Right hindlimb (tissue), 1 donor: ENCODE results near the gene NPBWR2.
A peak's percentile ranks its signal among the peaks of the same experiment; 100 is the strongest.

ENCODE experiments used
- DNase-seq: peaks from one replicate; pipeline ENCODE4 v3.0.0-alpha.2; 2018

NPBWR2 gene

DNA sequence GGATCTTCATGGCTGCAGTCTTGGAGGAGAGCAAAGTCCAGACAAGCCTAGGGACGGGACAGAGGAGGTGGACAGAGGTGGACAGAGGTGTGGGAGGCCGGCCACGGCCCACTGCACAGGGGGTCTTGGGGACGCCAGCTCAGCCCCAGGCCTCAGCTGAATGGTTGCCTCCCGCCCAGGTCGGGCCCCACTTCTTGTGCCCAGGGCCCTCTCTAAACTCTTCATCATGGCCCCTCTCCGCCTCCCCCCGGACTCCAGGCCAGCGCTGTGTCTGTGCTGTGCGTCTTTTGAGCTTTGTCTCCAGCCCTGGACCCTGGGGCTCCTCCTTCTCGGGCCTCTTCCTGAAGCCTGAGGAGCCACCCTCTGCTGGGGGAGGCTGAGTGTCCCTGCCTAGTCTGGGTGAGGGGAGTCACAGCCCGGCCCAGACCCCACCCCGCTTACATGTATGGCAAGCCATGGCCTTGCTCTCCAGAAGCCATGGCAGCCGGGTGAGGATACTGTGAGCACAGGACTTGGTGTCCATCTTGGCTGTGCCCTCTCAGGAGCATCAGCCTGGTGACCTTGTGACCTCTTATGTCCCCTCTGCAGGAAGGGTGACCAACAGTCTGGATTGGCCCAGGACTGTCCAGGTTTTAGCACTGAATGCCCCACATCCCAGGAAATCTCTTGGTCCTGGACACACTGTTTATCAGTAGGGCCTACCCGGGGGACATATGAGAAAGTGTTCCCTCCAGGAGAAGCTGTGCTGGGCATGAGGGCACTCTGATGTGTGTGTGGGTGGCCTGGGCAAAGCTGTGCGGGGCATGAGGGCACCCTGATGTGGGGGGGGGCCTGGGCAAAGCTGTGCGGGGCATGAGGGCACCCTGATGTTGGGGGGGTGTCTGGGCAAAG is 9.4 kb upstream of the NPBWR2 start:
- DNase-seq, result peak; percentile 10

GRCh38 chr20:64116016-64116415 is 8.7 kb upstream of the NPBWR2 start:
- DNase-seq, result peak; percentile 18

GRCh38 chr20:64115171-64115911 is 8.0 kb upstream of the NPBWR2 start:
- DNase-seq, result peak; percentile 12

GRCh38 chr20:64114356-64114971 is 7.1 kb upstream of the NPBWR2 start:
- peak; percentile 6 for DNase-seq

DNA sequence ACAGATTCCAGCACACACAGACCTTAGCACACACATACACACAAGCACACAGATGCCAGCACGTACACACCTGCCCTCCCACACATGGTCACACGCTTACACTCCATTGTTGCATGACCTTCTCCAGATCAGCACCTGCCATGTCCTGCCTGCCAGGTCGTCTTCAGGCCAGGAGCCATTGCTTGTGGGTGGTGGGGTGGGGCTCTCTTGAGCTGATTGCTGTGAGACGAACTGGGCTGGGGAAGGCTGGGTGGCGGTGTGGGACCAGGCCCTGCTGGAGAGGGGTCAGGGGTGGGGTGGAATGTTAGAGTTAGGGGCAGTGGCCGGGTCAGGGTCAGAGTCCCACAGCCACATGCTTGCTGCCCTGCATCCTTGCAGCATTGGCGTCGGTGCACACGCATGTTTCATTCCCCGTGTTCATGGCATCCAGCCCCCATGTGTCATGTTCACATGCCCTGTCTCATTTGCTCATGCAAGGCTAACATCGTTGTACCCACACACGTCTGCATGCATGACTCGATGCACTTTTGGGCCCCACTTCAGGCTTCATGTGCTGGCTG is 6.5 kb upstream of the NPBWR2 start:
- DNase-seq, result peak; percentile 9

DNA sequence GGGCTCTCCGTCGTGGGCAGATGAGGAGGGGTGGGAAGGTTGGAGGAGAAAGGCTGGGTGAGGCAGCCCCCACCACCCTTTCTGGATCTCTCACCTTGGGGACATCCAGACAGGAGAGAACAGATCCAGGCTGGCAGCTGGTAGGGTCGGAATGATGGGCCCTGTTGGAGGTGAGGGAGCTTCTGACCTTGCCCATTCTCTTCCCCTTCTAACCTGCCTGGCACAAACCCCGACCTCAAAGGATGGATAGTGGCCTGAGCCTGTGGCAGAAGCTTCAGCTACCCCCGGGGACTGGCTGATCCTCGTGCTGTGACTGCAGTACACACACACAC is 6.0 kb upstream of the NPBWR2 start:
- DNase-seq, result no peak

DNA sequence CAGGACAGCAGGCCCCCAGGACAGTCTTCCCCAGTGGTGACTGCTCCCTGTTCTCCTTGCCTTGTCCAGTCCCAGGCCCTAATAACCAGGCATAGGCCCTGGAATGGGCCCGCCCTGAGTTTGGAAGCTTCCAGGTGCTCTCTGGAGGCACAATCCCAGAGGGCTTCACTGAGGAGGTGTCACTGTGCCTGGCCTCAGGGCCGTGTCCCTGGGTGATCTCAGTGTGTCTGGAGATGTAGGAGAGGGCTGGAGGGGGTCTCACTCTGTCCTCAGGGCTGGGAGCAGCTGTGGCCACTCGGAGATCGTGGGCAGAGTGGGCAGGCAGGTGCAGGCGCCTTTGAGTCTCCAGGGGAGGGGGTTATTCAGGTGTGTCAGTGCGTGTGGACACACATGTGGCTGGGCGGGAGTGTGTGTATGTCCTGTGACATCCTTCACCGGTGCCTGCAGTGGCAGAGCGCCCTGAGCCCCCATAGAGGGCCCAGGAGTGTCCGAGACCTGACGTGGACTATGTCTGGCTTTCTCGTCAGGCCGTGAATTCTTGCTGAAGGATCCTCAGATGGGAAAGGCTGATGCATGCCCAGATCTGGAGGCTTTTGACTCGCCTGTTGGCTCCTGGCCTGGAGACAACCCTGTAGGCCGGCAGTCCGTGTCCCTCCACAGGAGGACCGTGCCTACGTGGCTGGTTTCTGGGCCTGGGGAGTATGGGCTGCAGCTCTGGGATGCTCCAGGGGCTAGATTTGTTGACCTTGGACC is 5.5 kb upstream of the NPBWR2 start:
- peak; percentile 21 for DNase-seq

- DNase-seq, result peak; percentile 17
These were observed 4.7 kb upstream of the NPBWR2 start for GRCh38 chr20:64111841-64112641.

- peak; percentile 12 for DNase-seq
These were observed 3.2 kb upstream of the NPBWR2 start for GRCh38 chr20:64110411-64111068.

DNA sequence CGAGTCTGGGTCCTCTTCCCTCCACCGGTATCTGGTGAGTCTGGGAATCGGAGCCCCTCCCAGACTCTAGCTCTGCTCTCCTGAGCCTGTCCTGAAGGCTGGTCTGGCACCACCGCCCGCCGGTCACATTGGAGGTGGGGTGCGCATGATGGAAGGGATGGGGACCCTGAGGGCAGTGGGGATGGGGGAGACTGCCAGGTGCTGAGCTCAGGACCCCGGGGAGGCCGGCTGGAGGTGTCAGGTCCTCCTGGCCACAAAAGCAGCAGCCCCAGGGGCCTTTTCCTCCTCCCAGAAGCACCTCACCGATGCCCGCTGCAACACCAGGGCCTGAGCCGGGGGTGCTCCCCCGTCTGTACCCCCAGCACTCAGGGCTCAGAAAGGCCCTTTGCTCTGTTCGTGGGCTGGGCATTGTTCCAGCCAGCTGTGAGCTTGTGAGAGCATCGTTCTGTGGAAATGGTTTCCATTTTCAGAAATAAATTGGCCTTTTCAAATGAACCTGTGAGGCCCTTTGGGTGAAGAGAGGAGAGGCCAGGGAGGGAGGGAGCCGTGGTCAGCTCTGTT is 2.5 kb upstream of the NPBWR2 start:
- peak; percentile 27 for DNase-seq

- peak; percentile 33 for DNase-seq
These were observed 1.6 kb upstream of the NPBWR2 start for GRCh38 chr20:64108731-64109681.

DNA sequence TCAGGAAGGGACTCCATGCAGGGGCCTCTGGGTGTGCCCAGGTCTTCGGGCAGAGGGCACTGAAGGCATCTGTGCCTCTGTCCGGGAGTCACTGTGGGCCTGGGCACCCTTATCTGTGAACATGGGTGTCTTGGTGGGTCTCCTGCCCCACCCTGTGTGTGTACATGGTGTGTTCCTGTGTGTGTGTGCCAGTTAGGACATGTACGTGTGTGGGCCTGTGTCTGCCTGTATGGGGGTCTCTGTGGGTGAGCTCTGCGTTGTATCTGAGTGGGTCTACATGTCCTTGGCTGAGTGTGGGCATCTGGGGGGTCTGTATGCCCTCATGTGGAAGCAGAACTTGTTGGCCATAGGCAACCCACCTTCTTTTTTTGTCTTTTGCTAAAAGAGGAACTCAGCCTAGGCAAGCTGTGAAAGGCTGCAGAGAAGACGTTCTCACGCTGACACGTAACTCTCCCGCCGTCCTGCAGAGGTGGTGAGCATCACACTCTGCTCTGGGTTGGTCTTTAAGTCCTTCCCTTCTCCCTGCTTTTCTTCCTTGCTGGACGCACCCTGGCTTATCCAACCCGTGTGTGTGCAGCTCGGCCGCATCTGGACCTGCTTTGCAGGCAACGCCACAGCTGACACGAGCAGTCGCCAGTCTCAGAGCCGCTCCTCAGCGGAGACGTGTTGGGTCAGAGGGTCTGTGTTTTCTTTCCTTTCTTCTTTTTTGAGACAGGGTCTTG is 532 bp upstream of the NPBWR2 start:
- peak; percentile 30 for DNase-seq

DNA sequence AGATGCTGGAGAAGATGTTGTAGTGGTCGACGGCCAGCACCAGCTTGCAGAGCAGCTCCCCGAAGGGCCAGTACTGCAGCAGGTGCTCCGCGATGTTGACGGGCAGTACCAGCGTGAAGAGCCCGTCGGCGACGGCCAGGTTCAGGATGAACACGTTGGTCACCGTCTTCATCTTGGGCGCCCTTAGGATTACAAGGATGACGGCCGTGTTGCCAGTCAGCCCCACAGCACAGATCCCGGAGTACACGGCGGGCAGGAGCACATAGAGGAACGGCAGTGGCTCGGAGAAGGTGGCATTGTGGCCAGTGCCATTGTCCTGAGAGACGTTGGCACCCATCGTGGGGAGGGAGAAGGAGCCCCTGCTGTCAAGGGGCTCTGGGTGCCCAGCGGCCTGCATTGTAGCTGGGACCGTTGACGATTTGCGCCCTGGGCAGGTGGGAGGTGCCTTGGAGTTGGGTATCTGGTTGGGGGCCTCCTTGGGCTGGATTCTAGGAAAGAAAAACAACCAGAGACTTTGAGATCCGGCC is 867 bp downstream of the NPBWR2 start:
- peak; percentile 7 for DNase-seq

DNA sequence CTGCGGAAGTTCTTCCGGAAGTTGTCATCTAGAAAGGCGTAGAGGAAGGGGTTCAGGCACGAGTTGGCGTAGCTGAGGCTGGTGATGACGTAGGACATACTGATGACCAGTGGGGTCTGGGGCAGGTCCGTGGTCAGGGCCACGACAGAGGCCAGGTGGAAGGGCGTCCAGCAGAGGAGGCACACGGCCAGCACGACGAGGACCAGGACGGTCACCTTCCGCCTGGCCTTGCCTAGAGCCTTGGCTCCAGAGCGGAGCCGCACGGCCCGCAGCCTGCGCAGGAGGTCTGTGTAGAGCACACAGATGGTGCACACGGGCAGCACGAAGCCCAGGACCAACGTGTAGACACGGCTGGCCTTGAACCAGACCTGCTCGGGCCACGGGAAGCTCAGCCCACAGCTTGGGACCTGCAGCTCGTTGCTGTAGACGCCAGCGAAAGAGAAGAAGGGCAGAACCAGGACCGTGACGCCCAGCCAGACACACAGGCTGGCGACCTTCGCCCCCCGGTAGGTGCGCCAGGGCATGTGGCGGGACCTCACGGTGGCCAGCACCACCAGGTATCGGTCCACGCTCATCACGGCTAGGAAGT is 1.4 kb downstream of the NPBWR2 start:
- peak; percentile 12 for DNase-seq

DNA sequence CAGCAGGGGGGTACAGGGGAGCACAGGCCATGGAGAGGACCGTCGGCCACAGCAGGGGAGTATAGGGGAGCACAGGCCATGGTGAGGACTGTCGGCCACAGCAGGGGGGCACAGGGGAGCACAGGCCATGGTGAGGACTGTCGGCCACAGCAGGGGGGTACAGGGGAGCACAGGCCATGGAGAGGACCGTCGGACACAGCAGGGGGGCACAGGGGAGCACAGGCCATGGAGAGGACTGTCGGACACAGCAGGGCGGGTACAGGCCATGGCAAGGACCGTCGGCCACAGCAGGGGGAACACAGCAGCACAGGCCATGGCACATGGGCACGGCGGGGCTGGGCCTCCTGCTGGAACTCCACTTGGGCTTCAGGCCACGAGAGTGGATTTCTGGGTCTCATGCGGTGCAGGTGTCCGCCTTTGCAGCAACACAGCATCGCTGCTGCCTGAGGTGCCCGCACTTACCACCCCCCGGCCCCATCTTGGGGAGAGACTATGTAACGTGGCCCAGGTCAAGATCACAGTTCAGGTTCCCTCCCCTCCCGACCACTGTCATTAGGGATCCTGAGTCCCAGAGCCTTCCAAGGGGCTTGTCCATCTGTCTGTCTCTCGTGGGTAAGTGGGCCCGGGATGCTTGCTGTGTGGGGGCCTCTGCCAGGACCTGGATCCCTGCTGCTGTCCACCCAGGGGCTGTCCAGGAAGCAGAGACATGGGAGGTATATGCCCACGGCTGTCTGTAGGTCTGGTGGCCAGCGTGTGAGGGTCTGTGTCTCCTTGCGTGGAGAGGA is 2.5 kb downstream of the NPBWR2 start:
- DNase-seq, result peak; percentile 13

DNA sequence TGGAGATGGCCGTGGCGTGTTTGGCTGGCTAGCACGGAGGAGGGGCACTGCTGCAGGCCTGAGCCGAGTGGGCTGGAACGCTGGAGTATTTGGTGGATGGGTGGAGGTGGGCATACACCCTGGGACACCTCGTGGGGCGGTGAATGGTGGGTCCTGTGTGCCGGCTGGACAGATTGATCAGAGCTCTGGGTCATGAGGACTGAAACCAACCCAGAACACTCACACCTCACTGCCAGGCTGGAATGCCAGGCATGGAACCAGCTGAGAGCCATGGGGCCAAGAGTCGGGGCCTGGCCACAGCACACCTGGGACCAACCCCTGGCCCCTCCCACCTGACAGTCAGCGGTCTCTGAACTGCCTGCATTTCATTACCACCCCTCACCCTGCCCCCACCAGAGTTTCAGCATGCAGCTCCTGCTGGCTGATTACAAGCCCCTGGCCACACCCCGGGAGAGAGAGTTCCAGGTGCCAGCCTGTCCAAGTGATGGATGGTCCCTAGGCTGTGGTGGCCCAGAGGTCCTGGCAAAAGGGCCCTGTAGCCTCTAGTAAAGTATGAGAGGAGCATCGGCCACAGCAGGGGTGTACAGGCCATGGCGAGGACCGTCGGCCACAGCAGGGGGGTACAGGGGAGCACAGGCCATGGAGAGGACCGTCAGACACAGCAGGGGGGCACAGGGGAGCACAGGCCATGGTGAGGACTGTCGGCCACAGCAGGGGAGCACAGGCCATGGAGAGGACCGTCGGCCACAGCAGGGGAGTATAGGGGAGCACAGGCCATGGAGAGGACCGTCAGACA is 3.3 kb downstream of the NPBWR2 start:
- peak; percentile 13 for DNase-seq
